T-helper 9 cell (primary cell): ENCODE results near the gene KLHL8.
A peak's percentile ranks its signal among the peaks of the same experiment; 100 is the strongest.
"Not testable (repeated sequence)": the region's sequence is repeated elsewhere in the genome, so short reads cannot be mapped to it uniquely, and the experiment has no call there.

Experiments
- DNase-seq: peaks from one replicate; pipeline ENCODE4 v3.0.0-alpha.2; 2020

The KLHL8 gene

GRCh38 chr4:87227751-87228151 lies 7.3 kb upstream of the KLHL8 start:
- DNase-seq: no peak

DNA sequence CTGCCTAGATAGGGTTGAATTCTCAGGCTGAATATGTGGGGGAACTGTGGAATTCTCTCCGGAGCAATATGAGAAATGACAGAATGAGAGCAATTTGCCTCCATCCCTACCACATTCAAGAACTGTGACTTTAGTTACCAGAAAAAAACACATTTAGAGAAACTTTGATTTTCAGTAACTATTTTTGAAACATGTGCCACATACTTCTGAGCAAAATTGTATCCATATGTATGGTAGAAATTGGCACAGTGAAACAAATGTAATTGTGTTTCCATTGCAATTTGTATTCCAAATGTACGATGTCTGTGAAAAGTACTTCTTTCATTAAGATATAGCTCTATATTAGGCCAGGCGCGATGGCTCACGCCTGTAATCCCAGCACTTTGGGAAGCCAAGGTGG lies 5.5 kb upstream of the KLHL8 start:
- DNase-seq: no peak

- DNase-seq: no peak
Observed at GRCh38 chr4:87224141-87224923, 3.9 kb upstream of the KLHL8 start.

DNA sequence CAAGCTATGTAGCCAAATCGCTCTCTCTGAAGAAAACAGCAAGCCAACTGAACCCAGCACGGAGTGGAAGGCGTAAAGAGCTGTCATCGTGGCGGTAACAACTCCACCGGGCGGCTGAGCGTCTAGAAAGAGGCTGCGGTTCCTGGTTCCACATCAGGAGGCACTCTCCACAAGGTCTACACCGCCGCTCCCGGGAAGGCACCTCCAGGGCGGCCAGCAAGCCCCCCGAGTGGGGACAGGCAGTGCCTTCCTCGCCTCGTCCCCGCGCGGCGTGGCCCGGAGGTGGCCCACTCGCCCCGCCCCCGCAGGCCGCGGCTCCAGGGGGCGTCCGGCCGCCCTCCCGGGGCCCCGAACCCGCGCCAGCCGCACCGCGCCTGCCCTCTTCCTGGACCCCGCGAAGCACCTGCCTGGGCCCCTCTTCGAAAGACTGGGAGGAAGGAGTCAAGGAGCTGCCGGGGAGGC lies 755 bp downstream of the KLHL8 start:
- peak; percentile 49 for DNase-seq

DNA sequence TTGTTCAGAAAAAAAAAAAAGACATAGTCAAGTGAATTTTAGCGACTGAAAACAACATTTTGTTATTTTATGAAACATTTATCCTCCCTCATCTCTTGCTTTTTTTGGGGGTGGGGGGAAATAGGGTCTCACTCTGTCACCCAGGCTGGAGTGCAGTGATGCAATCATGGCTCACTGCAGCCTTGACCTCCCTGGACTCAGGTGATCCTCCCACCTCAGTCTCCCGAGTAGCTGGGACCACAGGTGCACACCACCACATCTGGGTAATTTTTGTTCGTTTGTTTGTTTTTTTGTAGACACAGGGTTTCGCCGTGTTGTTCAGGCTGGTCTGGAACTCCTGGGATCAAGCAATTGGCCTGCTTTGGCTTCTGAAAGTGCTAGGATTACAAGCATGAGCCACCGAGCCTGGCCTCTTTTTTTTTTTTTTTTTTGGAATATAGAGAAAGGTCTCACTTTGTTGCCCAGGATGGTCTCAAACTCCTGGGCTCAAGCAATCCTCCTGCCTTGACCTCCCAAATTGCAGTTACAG lies 3.1 kb downstream of the KLHL8 start:
- DNase-seq: not testable (repeated sequence)

DNA sequence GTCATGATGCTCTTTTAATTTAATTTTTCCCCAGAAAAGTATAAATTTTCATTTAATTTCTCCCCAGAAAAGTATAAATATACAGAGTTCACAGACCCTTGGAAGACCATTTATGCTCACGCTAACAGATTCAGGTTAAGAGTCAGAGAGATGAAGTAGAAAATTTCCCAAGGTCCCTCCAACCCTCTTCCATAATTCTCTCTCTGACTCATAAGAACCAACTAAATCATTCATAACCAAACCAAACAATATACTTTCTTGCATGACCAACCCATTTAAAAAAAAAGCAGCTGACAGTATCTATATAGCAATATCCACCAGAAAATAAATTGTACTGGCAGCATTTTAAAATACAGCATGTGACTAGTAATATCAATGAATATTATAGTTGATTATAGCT lies 3.9 kb downstream of the KLHL8 start:
- no peak for DNase-seq

DNA sequence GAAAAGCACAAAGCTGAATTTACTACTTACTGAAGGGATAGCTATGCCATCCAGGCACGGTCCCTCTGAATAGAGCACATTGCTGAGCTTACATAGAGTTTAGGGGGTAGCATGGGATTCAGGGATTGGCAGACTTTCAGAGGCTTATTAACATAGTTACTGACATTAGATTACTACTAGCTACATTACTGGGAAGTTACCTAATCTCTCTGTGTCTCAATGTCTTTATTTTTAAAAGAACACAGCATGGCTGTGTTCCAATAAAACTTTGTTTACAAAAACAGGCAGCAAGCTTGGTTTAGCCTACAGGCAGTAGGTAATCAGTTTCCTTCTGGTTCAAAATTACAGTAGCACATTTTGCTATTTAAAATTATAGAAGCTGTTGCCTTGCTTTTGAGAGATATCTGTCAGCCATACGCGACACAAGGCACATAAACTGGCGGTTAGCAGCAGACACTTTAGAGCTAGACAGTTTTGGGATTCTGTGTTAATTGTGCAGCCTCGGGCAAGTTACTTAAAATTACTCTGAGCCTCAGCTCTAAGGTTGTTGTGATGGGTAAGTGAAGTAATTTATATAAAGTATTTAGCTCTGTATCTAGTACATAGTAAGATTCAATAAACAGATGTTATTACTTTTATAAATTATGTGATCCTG lies 6.9 kb downstream of the KLHL8 start:
- DNase-seq: no peak

DNA sequence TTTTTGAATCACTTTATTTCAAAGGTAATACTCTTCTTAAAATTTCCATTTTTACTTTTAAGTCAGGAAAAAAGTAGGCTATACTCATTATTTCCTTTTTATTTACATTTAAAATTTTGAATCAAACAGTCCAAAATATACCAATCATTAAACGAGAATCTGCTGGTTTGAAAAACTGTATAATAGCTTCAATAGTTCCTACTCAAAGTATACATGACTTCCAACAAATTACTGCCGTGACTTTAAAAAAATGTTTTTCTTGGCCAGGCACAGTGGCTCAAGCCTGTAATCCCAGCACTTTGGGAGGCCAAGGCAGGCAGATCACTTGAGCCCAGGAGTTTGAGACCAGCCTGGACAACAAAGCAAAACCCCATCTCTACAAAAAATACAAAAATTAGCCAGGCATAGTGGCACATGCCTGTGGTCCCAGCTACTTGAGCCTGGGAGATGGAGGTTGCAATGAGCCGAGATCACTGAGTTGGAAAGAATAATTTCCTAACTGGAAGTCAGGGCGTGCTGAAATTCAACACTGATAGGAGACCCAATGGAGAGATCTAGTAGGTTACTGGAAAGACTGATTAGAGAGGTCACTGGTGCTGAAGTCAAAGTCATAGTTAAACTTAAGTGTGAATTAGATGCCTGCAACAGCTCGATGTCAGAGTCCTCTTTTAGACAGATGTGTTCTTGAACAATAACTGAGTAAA lies 9.0 kb downstream of the KLHL8 start:
- no peak for DNase-seq

DNA sequence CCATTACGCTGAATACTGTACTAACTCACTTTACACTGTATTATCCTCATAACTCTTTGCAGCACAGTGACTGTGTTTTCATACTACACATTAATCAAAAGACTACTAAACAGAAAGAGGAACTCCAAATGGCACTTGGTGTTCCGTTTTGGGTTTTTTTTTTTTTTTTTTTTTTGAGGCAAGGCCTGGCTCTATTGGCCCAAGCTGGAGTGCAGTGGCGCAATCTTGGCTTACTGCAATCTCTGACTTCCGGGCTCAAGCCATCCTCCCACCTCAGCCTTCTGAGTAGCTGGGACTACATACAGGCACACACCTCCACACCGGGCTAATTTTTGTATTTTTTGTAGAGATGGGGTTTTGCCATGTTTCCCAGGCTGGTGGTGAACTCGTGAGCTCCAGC lies 10.7 kb downstream of the KLHL8 start:
- DNase-seq: no peak

GRCh38 chr4:87209182-87209581 lies 11.2 kb downstream of the KLHL8 start:
- DNase-seq: no peak

DNA sequence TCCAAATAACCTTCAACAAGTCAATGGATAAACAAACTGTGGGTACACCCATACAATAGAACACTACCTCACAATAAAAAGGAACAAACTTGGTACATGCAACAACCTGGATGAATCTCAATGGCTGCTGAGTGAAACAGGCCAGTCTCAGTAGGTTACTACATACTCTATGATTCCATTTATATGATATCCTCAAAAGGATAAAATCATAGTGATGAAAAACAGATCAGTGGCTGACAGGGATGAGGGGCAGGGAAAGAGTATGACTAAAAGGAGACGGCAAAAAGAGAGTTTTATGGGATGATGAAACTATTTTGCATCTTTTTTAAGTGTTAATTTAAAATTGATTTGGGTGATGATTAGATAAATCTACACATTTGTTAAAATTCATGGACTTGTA lies 15.9 kb downstream of the KLHL8 start:
- DNase-seq: no peak

GRCh38 chr4:87196927-87197326 lies 23.5 kb downstream of the KLHL8 start:
- DNase-seq: no peak

DNA sequence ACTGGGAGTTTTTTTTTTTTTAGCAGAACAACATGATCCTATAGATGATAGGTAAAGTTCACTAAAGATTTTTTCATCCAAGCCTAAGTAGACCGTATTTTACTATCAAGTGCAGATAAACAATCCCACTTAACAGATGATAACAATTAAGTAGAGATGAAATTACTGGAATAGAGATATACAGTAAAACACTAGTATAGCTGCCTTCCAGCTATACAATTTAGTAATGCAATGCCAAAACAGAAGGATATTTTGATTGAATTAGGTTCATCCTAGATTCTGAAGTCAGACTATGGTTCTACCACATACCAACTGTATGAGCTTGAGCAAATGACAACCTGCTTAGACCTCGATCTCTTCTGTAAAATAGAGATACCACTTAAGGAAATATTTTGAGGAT lies 24.3 kb downstream of the KLHL8 start:
- no peak for DNase-seq

DNA sequence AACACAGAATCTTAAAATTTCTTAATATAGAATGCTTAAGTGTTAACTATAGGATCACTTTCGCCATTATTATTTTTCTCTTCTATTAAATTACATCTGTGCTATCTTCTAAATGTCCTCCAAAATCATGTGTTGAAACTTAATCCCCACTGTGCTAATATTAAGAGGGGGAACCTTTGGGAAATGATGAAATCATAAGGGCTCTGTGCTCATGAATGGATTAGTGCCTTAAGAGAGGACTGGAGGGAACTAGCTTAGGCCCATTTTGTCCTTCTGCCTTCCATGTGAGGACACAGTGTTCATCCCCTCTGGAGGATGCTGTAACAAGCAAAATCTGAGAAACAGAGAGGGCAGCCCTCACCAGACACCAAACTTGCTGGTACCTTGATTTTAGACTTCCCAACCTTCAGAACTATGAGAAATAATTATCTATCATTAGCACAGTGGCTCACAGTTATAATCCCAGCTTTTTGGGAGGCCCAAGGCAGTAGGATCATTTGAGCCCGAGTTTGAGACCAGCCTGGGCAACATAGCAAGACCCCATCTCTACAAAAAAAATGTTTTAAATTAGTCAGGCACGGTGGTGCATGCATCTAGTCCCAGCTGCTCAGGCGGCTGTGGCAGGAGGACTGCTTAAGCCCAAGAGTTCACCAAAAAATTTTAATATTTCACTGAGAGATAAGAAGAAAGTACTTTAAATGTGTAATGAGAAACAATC lies 26.3 kb downstream of the KLHL8 start:
- no peak for DNase-seq

GRCh38 chr4:87192145-87192919 lies 28.1 kb downstream of the KLHL8 start:
- no peak for DNase-seq

- DNase-seq: no peak
Observed at GRCh38 chr4:87188932-87189331, 31.5 kb downstream of the KLHL8 start.

GRCh38 chr4:87188048-87188447 lies 32.4 kb downstream of the KLHL8 start:
- no peak for DNase-seq

GRCh38 chr4:87185146-87185870 lies 35.1 kb downstream of the KLHL8 start:
- DNase-seq: no peak

GRCh38 chr4:87180767-87181166 lies 39.7 kb downstream of the KLHL8 start:
- DNase-seq: no peak

- no peak for DNase-seq
Observed at GRCh38 chr4:87179751-87180150, 40.7 kb downstream of the KLHL8 start.

DNA sequence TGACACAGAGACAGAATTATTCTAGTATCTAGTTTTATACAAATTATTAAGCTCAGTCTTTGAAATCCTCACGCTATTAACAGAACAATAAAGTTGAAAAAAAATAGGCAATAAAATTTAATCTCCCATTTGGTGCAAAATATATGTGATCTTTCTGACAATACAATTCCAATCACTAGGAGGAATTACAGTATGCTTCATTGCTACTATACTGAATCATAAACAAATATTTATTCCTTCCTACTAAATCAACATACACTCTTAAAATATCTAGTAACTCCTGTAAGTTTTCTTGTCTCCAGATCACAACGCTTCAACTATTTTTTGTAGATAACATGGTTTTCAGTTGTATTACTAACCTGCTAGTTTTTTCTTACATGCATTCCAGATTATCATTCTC lies 45.7 kb downstream of the KLHL8 start:
- no peak for DNase-seq
